GM15510 (cell line): ENCODE data around the gene TRIM2.

ENCODE experiments used
- POLR2A ChIP-seq: IDR thresholded peaks from 3 replicates; pipeline ENCODE4 v1.6.1; 2011; ENCODE audit warnings: borderline replicate concordance; ENCODE audit not compliant: insufficient read length; ENCODE audit errors: extremely low read depth

TRIM2 gene

GRCh38 chr4:153296040-153296823, 92.0 kb downstream of the TRIM2 start:
- TF ChIP-seq POLR2A, result no peak

DNA sequence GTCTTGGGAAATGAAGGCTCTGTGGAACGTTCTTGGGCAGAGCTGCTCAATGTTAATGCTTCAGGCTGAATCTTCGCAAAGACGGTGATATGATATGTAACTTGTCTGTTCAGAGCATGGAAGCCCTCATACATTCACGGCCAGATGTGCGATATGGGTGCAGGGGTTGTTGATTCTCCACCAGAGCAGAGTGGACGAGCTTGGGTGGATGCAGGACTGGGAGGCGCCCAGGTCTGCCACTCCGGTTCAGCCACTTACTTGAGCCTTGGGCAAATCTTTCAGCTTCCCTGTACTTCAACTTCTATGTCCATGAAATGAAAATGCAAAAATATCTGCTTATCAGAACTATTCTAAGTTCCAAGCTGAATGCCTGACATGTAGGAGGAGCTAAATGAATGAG, 92.9 kb downstream of the TRIM2 start:
- TF ChIP-seq POLR2A, result no peak

DNA sequence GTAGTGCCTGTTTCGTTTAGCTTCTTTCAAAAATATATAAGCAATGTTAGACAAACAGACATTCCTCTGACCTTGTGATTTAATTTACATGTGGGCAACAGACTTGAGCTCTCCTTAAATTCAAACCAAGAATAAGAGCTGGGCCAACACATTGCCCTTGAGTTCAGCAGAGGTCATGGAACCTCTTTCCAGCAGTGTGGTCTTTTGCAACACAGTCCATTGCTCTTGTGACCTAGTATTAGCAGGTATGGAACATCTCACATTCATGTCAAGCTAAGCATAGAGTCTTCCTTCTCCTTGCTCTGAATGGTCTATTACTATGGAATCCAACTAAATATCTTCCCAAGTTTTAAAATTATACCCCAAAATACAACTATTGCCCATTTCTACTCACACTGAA, 106.5 kb downstream of the TRIM2 start:
- TF ChIP-seq POLR2A, result no peak

GRCh38 chr4:153314915-153315314, 110.7 kb downstream of the TRIM2 start:
- TF ChIP-seq POLR2A, result no peak

- TF ChIP-seq POLR2A, result no peak
These were observed 114.6 kb downstream of the TRIM2 start for GRCh38 chr4:153318696-153319320.

GRCh38 chr4:153322791-153323190, 118.5 kb downstream of the TRIM2 start:
- no peak for TF ChIP-seq POLR2A

DNA sequence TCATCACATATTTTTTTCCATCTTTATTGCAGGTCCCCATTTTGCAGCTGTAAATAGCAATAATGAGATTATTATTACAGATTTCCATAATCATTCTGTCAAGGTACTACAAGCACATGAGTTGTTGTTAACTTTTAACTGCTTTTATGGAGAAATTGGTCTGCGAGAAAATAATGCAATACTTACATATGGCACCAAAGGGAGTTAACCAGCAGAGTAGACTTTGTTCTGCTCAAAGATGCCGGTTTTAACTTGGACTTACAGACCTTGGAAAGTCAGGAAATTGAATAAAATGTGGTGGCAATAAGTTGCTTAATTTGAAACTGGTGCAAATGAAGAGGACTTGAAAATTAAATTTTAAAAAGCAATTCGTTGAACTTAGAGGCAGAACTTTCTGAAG, 119.8 kb downstream of the TRIM2 start:
- no peak for TF ChIP-seq POLR2A

DNA sequence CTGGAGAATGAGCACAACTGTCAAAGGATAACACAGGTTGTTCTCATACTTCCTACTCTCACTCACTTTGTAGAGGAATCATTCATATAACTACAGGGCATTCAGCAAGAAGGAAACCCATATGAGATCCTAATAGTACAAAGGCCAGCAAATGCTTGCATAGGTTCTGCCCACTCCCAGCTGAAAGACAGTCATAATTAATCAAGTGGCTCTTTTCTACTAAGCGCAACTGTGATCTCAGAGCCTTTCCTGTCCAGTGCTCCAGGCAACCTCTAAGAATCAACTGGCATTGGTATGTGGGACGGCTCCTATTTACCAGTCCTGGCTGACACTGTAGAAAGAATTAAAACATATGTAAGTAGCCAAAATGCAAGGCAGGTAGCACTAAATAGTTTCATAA, 121.3 kb downstream of the TRIM2 start:
- TF ChIP-seq POLR2A, result no peak

DNA sequence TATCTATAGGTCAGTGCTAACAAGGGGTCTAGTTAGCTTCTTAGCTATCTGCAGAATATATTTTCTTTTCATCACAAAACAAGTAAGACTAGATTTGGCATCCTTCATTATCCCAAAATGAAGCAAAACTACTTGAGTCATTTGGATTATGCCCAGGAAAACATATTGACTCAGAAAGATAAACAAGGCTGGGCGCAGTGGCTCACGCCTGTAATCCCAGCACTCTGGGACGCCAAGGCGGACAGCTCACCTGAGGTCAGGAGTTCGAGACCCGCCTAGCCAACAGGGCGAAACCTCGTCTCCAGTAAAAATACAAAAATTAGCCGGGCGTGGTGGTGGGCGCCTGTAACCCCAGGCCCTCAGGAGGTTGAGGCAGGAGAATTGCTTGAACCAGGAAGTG, 122.3 kb downstream of the TRIM2 start:
- TF ChIP-seq POLR2A, result no peak

- TF ChIP-seq POLR2A, result no peak
These were observed 123.0 kb downstream of the TRIM2 start for GRCh38 chr4:153327247-153327646.

DNA sequence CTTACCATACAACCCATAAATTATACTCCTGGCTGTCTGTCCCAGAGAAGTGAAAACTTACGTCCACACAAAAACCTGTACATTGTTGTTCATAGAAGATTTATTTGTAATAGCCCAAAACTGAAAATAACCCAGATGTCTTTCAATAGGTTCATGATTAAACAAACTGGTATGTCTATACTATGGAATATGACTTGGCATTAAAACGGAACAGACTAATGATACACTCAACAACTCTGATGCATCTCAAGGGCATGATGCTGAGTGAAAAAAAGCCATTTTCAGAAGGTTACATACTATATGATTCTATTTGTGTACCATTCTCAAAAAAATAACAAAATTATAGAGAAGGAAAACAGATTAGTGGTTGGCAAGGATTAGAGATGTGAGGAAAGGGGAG, 128.7 kb downstream of the TRIM2 start:
- no peak for TF ChIP-seq POLR2A

GRCh38 chr4:153333874-153334273, 129.6 kb downstream of the TRIM2 start:
- no peak for TF ChIP-seq POLR2A

DNA sequence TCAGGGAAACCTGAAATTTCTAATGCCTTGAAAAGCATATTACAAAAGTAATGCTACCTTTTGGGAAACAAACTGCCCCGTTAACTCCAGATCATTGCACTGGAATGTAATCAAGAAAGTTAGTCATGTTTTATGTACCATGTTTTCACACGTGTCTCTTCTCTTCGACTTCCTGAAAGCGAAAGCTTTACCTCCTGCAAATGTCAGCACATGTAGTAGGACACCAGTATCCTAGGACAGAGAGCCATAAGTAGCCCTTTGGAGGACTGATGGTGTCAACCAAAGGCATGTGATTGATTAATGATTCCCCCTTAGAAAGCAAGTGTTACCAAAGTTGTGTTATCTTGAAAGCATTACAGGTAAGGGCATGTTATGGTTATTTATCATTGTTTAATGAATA, 131.4 kb downstream of the TRIM2 start:
- no peak for TF ChIP-seq POLR2A

GRCh38 chr4:153337686-153338085, 133.4 kb downstream of the TRIM2 start:
- no peak for TF ChIP-seq POLR2A

DNA sequence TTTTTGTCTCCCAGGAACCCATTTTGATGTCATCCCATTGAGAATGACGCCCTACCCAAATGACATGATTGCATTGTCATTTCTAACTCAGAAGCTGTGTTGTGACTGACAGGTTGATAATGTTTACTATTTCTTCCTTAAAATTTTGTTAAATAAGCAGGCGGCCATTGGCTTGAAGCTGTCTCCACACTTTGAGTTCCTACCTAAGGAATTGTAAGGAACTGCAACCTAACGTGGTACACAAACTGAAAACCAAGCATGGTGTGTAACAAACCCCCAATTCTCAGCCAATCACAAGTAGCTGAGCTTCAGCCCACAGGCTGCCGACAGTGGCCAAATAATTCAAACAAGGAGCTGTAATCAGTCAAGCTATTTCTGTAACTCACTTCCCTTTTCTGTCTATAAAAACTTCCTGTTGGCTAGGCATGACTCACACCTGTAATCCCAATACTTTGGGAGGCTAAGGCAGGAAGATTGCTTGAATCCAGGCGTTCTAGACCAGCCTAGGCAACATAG, 137.4 kb downstream of the TRIM2 start:
- no peak for TF ChIP-seq POLR2A

DNA sequence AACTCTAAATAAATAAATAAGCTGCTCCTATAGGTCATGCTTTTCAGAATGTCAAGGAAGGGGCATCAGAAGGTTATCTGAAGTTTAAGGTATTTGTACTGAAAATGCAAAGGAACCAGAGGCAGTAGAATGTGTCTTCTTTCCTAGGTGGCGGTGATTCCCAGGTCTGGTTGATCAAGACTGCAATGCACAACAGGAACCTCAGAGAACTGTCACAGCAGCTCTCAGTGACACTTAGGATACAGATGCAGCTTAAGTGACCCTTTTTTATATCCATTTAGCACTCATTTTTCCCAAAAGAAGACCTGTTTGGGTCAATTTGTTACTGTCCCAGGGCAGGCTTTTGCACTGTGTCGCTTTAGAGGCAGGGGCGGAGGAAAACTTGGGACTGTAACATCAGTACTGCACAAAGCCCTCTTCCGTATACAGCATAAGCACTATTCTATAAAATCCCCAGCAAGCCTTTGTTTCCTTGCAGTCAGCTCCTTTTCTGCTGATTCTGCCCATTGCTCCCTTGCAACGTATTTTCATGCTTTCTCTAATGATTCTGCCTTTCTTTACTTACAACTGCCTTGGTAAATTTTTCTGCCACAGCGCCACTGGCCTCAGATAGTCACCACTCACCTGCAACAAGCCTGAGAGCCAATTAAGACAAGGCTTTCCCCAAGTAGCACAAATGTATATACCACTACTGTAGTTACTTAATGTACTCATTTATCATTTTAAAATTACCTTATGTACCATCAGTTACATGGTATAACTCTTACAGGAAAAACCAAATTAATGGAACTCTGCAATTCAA, 138.7 kb downstream of the TRIM2 start:
- TF ChIP-seq POLR2A, result no peak
